Kidney epithelial cell (primary cell): ENCODE measurements around the gene GJB2. TPM values are rescaled to one million over a fixed set of nuclear protein-coding genes. Genes with fewer than 3 reads are reported as not detected.

ENCODE experiments used
- DNase-seq: peaks from one replicate; pipeline ENCODE4 v3.0.0-alpha.2; 2010; ENCODE audit warnings: low read depth
- H3K27me3 ChIP-seq: 2 replicates; pipeline ENCODE4 v1.6.0; 2011; ENCODE audit warnings: low read length; ENCODE audit not compliant: control insufficient read depth, insufficient read depth
- H3K36me3 ChIP-seq: 2 replicates; pipeline ENCODE4 v1.5.1; 2011; ENCODE audit warnings: low read length; ENCODE audit not compliant: control insufficient read depth, insufficient read depth
- H3K4me3 ChIP-seq: 2 replicates; pipeline ENCODE4 v1.5.1; 2011; ENCODE audit warnings: low read depth, mild to moderate bottlenecking, control low read depth, low read length
- total RNA-seq: library from RNA; depleted of rRNA; stranded (reverse); fragments of >200 nt; gene quantifications from 2 replicates; pipeline ENCODE4 v1.2.3, GENCODE V29; 2015
- TF ChIP-seq, protein P1 (sequence below): IDR thresholded peaks from 2 replicates; pipeline ENCODE4 v1.5.1; 2011; ENCODE audit warnings: mild to moderate bottlenecking, moderate library complexity, low read length, control low read depth, inconsistent platforms; ENCODE audit not compliant: insufficient read depth, poor library complexity, severe bottlenecking

The GJB2 gene
- total RNA-seq, 1 donor from 2014 or later, result 8.6 TPM

DNA sequence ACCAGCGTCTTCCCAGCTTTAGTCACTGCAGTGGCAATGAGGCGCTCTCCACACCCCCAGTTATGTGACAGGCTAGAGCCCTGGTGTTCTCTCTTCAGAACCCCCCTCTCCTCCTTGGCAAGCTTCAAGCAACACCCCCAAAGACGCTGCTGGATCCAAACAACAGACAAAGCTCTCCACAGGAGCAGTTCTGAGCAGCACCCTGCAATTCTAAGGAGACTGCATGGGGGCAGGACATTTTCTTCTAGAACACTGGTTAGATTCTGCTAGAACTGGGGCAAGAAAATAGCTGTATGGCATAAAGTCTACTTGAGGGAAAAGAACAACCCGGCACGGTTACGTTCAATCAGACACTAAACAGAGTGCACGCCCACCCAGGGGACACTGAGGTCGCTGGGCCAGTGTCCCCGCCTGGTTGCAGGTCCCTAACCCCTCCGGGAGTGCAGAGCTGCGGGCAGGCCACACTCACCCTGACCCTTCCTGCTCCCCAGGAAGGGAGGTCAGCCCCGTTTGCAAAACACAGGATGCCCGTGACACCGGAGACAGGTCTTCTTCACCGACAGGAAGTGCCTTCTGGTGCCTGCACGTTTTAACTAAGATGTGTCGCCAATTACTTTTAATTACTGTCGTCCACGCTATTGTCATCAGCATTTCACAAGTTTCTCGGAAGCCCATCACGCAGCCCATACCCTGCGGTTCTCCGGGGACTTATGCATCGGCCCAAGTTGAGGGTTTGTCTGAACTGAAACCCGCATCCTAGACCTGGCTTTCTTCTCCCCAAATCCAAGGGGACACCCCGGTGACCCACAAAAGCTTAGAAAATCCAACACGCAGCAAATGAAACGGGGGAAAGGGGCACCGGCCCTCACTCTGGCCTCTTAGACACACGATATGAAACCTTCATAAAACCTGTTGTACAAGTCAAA lies 38.4 kb upstream of the GJB2 start:
- Histone ChIP-seq H3K4me3 (peak overlapping the region; percentile 34), H3K36me3 (no peaks in the 10 kb centered on the region), H3K27me3 (peaks cover 26% of the 10 kb centered on the region)
- no peak for DNase-seq
- TF ChIP-seq, protein P1, sequence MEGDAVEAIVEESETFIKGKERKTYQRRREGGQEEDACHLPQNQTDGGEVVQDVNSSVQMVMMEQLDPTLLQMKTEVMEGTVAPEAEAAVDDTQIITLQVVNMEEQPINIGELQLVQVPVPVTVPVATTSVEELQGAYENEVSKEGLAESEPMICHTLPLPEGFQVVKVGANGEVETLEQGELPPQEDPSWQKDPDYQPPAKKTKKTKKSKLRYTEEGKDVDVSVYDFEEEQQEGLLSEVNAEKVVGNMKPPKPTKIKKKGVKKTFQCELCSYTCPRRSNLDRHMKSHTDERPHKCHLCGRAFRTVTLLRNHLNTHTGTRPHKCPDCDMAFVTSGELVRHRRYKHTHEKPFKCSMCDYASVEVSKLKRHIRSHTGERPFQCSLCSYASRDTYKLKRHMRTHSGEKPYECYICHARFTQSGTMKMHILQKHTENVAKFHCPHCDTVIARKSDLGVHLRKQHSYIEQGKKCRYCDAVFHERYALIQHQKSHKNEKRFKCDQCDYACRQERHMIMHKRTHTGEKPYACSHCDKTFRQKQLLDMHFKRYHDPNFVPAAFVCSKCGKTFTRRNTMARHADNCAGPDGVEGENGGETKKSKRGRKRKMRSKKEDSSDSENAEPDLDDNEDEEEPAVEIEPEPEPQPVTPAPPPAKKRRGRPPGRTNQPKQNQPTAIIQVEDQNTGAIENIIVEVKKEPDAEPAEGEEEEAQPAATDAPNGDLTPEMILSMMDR, result no peak

DNA sequence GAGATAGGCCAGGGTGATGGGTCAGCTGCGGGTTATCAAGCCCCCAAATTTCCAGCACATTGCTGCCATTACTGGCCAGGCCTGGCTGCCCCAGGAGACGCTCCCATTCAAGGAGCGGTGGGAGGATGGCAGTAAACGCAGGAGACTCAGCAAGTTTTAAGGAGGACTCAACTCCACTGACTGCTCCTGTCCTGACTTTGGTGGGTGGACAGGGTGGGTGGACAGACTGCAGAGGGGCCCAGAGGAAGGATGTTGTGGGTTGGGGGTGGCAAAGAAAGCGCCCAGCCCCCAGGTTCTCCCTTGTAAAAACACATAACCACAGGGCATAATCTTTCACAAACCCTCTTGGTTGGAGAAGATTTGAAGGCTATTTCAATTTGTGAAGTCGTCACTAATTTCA lies 35.0 kb upstream of the GJB2 start:
- Histone ChIP-seq H3K36me3 (no peaks in the 10 kb centered on the region), H3K27me3 (peaks cover 20% of the 10 kb centered on the region), H3K4me3 (no peak overlapping the region)
- TF ChIP-seq, protein P1, result no peak
- DNase-seq, result no peak

DNA sequence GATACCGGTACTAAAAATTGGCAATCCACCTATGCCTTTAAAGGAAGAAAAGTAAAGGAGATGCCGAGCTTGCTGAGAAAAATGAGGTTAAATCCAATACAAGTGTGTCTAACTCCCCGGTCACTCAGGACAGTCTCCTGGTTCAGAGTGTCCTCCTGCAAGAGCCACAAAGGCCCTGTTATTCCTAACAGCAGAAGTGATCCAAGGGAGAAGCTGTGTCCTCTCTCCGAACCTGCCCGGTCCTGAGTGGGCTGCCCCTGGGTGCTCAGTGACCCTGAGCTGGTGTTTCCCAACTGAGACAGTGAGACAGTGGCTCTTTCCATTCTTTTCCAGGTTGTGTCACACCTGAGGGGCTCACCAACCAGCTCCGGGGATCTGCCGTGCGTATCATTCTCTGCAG lies 34.5 kb upstream of the GJB2 start:
- H3K27me3 ChIP-seq, result peaks cover 15% of the 10 kb centered on the region
- TF ChIP-seq, protein P1, result no peak
- H3K36me3 ChIP-seq, result no peaks in the 10 kb centered on the region
- DNase-seq, result no peak
- no peak overlapping the region for H3K4me3 ChIP-seq

DNA sequence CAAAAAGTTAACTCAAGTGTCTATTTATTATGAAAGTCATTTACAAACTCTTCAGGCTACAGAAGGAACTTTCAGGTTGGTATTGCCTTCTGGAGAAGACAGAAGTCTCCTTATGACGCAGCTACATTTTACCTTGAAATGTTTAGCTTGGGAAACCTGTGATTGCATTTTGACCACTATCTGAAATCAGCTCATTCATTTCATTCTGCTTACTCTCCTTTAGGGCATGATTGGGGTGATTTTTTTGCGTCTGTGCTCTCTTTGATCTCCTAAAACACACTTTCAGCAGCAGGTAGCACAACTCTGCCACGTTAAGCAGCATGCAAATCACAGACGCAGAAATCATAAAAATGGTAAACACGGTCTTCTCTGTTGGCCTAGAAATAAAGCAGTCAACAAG lies 29.8 kb upstream of the GJB2 start:
- Histone ChIP-seq H3K36me3 (no peaks in the 10 kb centered on the region), H3K27me3 (no peaks in the 10 kb centered on the region), H3K4me3 (no peak overlapping the region)
- TF ChIP-seq, protein P1, result no peak
- no peak for DNase-seq

DNA sequence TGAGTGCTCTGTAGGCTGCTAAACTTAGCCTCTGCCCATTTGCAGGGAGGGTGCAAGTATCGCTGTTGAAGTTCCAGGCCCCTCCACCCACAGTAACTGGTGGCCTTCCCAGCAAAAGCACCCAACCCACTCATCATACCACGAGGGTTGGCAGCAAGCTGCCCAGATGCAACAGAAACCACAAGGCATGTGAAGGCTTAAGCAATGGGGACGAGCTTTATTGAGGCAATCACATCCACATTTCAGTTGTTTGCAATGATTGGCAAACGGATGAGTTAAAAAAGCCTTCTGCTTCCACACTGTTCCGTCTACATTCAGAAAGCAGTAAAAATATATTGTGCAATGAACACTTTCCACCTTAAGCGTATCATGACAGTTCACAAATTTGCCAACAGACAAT lies 29.0 kb upstream of the GJB2 start:
- TF ChIP-seq, protein P1, result no peak
- DNase-seq, result no peak
- H3K4me3 ChIP-seq, result no peak overlapping the region
- no peaks in the 10 kb centered on the region for H3K36me3 ChIP-seq
- no peaks in the 10 kb centered on the region for H3K27me3 ChIP-seq
